Gastrocnemius medialis (tissue), 4 donors: Measurements from ENCODE around the gene CBR4. TPM values are rescaled to one million over a fixed set of nuclear protein-coding genes. Genes with fewer than 3 reads are reported as not detected.

Experiments
- ATAC-seq, 2 donors: fragments of 150-250 bp; one replicate each; pipeline ENCODE4 v1.9.1; 2016
- DNase-seq, 2 donors: peaks; one replicate each; pipeline ENCODE4 v3.0.0-alpha.2; 2019
- H3K27ac ChIP-seq, 4 donors: fragments of 200-600 bp; sonication (generic); 1 replicate in 1 of 4; 2 replicates in 3 of 4; pipeline ENCODE4 v1.5.1; 2016 to 2018; ENCODE audit warnings: mild to moderate bottlenecking in 2 of 4, moderate library complexity in 1 of 4
- H3K27me3 ChIP-seq, 3 donors: fragments of 200-600 bp; sonication (generic) in 2 of 3; 1 replicate in 1 of 3; 2 replicates in 2 of 3; pipeline versions ENCODE4 v1.5.1 to v1.6.0; 2016 to 2019; ENCODE audit warnings: mild to moderate bottlenecking in 1 of 3, moderate library complexity in 1 of 3
- H3K36me3 ChIP-seq, 2 donors: fragments of 200-600 bp; sonication (generic) in 1 of 2; one replicate each; pipeline ENCODE4 v1.5.1; 2017 to 2018
- H3K4me1 ChIP-seq, 2 donors: fragments of 200-600 bp; sonication (generic) in 1 of 2; one replicate each; pipeline ENCODE4 v1.5.1; 2016 to 2017; ENCODE audit warnings: mild to moderate bottlenecking in 2 of 2
- H3K4me3 ChIP-seq, 4 donors: fragments of 200-600 bp; sonication (generic) in 3 of 4; 1 replicate in 1 of 4; 2 replicates in 3 of 4; pipeline ENCODE4 v1.5.1; 2016 to 2019; ENCODE audit warnings: mild to moderate bottlenecking in 2 of 4
- H3K9me3 ChIP-seq, 3 donors: fragments of 200-600 bp; sonication (generic) in 2 of 3; 1 replicate in 1 of 3; 2 replicates in 2 of 3; pipeline ENCODE4 v1.5.1; 2016 to 2019
- POLR2A ChIP-seq, 2 donors: fragments of 450-650 bp; IDR thresholded peaks; one replicate each; pipeline ENCODE4 v1.6.1; 2017; ENCODE audit warnings: antibody characterized with exemption in 2 of 2, mild to moderate bottlenecking in 2 of 2, moderate library complexity in 2 of 2
- in situ Hi-C, 4 donors: fragments of 200-750 bp; cut with MboI; loops; one replicate each; pipeline versions ENCODE4 v1.15.0 to v1.8.0; 2017; ENCODE audit warnings: low sequenced_read_pairs in 4 of 4
- intact Hi-C: fragments of 100-400 bp; cut with DNase I; formaldehyde crosslinking; loops from one replicate; pipeline ENCODE4 v1.15.1; 2023; ENCODE audit warnings: low total_unique reads
- total RNA-seq, 4 donors: library from RNA; depleted of rRNA; stranded (reverse); fragments of >200 nt; gene quantifications; one replicate each; pipeline versions ENCODE4 v1.1.0 to v1.2.3, GENCODE V29; 2016
- TF ChIP-seq, protein P1 (sequence below), 5 experiments: fragments of 450-650 bp in 3 of 5; fragments of 200-600 bp in 2 of 5; sonication (generic) in 2 of 5; IDR thresholded peaks in 4 of 5; conservative IDR thresholded peaks in 1 of 5; 1 replicate in 4 of 5; 2 replicates in 1 of 5; pipeline ENCODE4 v1.5.1; 2016 to 2019; ENCODE audit warnings: antibody characterized with exemption in 5 of 5, mild to moderate bottlenecking in 3 of 5, moderate library complexity in 3 of 5

Gene CBR4
- total RNA-seq, 4 donors from 2014 or later: 11.5 to 21.0 (median 17.5) TPM

DNA sequence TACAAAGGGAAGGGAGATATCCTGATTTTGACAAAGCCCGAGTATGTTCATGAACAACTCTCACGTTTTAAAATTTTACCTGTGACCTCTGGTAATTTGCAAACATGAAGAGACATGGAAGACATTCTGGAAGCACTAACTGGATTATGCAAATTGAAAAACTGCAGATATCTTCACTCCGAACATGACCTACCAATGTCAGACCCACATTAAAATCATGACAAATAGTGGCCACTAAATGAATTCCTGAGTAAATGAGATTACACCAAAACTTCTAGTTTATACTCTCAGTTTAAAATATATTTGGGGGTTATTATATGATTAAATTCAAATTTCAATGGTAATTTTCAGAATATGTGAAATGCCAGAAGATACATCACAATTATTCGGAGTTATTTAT lies 19.9 kb upstream of the CBR4 start:
- intact Hi-C loops: loop anchor here (10.0 kb wide), 1 partner anchor 375 kb away; no protein-coding TSS in a partner anchor
- H3K4me1 ChIP-seq: no peaks in the 10 kb centered on the region
- peaks cover 0 to 7% (median 0%) of the 10 kb centered on the region in 3 donors for H3K27me3 ChIP-seq
- ATAC-seq: no peak
- H3K9me3 ChIP-seq: no peaks in the 10 kb centered on the region
- in situ Hi-C loops: no loop called here
- peak overlapping the region in 1 of 4 donors; percentile 0 for H3K27ac ChIP-seq
- no peaks in the 10 kb centered on the region for H3K36me3 ChIP-seq
- H3K4me3 ChIP-seq: no peak overlapping the region
- DNase-seq: no peak
- TF ChIP-seq POLR2A (IDR thresholded peaks at IDR 0.05): no peak
- TF ChIP-seq, protein P1, sequence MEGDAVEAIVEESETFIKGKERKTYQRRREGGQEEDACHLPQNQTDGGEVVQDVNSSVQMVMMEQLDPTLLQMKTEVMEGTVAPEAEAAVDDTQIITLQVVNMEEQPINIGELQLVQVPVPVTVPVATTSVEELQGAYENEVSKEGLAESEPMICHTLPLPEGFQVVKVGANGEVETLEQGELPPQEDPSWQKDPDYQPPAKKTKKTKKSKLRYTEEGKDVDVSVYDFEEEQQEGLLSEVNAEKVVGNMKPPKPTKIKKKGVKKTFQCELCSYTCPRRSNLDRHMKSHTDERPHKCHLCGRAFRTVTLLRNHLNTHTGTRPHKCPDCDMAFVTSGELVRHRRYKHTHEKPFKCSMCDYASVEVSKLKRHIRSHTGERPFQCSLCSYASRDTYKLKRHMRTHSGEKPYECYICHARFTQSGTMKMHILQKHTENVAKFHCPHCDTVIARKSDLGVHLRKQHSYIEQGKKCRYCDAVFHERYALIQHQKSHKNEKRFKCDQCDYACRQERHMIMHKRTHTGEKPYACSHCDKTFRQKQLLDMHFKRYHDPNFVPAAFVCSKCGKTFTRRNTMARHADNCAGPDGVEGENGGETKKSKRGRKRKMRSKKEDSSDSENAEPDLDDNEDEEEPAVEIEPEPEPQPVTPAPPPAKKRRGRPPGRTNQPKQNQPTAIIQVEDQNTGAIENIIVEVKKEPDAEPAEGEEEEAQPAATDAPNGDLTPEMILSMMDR (IDR thresholded peaks at IDR 0.05 in 4 of 5, conservative IDR thresholded peaks at IDR 0.05 in 1 of 5): no peak

DNA sequence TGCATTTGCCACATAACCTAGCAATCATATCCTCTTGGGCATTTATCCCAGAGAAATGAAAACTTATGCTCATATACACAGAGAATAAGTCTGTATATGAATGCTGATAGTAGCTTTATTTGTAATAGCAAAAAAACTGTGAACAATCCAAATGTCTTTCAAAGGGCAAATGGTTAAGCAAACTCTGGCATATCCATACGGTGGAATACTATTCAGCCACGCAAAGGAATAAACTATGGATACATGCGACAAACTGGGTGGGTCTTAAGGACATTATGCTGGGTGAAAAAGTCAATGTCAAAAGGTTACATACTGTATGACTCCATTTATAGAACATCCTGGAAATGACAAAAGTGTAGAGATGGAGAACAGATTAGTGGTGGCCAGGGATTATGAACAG lies 17.6 kb upstream of the CBR4 start:
- in situ Hi-C loops (no loop called here), intact Hi-C loops (loop anchor here (10.0 kb wide), 1 partner anchor 377 kb away; no protein-coding TSS in a partner anchor)

DNA sequence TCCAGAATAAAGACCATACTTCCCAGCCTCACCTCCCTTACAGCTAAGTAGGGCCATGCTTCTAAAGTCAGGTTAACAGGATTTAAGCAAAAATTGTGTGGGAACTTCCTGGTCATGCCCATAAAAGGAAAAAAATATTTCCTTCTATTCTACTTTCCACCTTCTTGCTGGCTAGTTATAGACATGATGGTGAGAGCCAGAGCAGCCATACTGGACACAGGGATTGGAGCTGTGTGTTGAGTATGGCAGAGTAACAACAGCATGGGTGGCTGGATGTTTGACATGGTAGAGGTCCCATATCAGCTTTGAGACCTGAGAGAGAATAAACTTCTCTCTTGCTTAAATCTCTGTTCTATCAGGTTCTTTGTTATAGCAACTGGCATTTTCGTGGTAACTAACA lies 15.1 kb upstream of the CBR4 start:
- H3K27me3 ChIP-seq: peaks cover 0 to 7% (median 0%) of the 10 kb centered on the region in 3 donors
- peak overlapping the region in 1 of 4 donors; percentile 23 for H3K27ac ChIP-seq
- in situ Hi-C loops: no loop called here
- H3K4me1 ChIP-seq: no peaks in the 10 kb centered on the region
- ATAC-seq (no peak), DNase-seq (no peak)
- H3K36me3 ChIP-seq: no peaks in the 10 kb centered on the region
- intact Hi-C loops: loop anchor here (10.0 kb wide), 1 partner anchor 380 kb away; no protein-coding TSS in a partner anchor
- H3K9me3 ChIP-seq: no peaks in the 10 kb centered on the region
- H3K4me3 ChIP-seq: no peak overlapping the region
- TF ChIP-seq, protein P1 (IDR thresholded peaks at IDR 0.05 in 4 of 5, conservative IDR thresholded peaks at IDR 0.05 in 1 of 5): no peak
- no peak for TF ChIP-seq POLR2A (IDR thresholded peaks at IDR 0.05)

More for the DNA sequence above, 17.6 kb upstream of the CBR4 start:
- H3K9me3 ChIP-seq: no peaks in the 10 kb centered on the region
- peaks cover 0 to 7% (median 0%) of the 10 kb centered on the region in 3 donors for H3K27me3 ChIP-seq
- H3K4me3 ChIP-seq: no peak overlapping the region
- H3K36me3 ChIP-seq: no peaks in the 10 kb centered on the region
- ATAC-seq: no peak
- DNase-seq: no peak
- TF ChIP-seq, protein P1 (IDR thresholded peaks at IDR 0.05 in 4 of 5, conservative IDR thresholded peaks at IDR 0.05 in 1 of 5): no peak
- no peaks in the 10 kb centered on the region for H3K4me1 ChIP-seq
- no peak overlapping the region for H3K27ac ChIP-seq

DNA sequence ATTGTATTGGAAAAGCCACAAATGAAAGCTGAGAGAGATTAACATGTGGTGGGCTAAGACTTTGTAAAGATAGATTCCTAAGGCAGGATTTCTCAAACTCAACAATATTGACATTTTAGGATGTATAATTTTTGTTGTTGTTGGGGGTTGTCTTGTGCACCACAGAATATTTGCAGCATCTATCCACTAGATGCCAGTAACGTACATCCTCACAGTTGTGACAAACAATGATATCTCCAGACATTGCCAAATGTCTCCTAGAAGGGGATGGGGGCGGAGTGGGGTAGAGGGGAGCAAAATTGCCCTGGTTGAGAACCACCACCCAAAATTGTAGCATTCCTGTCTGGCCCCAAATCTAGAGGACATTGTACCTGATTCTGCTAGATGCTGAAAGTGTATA lies 14.7 kb upstream of the CBR4 start:
- H3K27ac ChIP-seq: peak overlapping the region in 1 of 4 donors; percentile 23
- no peaks in the 10 kb centered on the region for H3K36me3 ChIP-seq
- no peaks in the 10 kb centered on the region for H3K9me3 ChIP-seq
- DNase-seq (no peak), ATAC-seq (peak; percentile 50 to 76)
- intact Hi-C loops: loop anchor here (10.0 kb wide), 1 partner anchor 380 kb away; no protein-coding TSS in a partner anchor
- H3K4me1 ChIP-seq: no peaks in the 10 kb centered on the region
- H3K27me3 ChIP-seq: peaks cover 0 to 7% (median 0%) of the 10 kb centered on the region in 3 donors
- TF ChIP-seq, protein P1 (IDR thresholded peaks at IDR 0.05 in 4 of 5, conservative IDR thresholded peaks at IDR 0.05 in 1 of 5): peak in 4 of 5 experiments; percentile 24 to 55 (median 42)
- no peak for TF ChIP-seq POLR2A (IDR thresholded peaks at IDR 0.05)
- in situ Hi-C loops: loop anchor here in 2 of 4 donors (25.0 kb wide), 3 partner anchors 238 to 463 kb away; partner anchors contain the start of gene SH3RF1 (in 1 of the 2)
- no peak overlapping the region for H3K4me3 ChIP-seq
